T-helper 9 cell (primary cell): ENCODE measurements around the gene CDK5R2.

Experiments
- DNase-seq: peaks from one replicate; pipeline ENCODE4 v3.0.0-alpha.2; 2020

Gene CDK5R2

DNA sequence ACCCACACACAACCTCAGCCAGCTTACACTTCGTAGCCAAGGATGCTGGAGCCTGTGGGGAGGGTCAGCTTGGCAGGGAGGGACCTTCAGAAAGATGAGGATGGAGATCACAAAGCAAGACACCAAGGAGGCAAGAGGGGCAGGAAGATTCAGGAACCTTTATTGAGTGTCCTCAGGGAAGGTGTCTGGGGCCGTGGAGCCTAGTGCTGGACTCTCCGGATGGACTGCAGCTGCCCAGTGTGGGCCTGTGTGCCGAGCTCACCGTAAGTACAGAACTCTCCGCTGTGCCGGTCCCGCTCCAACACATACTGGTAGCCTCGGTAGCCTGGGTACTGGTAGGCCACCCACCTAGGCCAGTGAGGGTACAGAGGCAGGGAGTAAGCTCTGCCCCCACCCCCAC, 30.6 kb downstream of the CDK5R2 start:
- no peak for DNase-seq

DNA sequence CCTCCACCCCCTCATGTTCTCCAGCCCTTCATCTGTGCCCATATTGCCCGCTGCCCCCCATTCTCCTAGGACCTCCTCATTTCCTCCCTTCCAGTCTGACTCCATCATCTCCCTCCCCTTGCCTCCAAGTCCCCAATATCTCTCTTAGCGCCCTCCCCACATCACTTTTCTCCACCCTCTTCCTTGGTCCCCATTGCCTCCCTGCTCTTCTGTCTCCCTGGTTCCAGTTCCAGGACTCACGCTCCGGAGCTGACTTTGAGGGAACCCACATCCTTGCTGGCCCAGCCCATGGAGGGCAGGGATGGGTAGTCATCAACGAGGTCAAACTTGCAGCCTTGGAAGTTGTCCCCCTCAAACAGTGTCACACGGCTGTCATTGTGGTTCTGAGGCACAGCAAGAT, 31.1 kb downstream of the CDK5R2 start:
- no peak for DNase-seq

DNA sequence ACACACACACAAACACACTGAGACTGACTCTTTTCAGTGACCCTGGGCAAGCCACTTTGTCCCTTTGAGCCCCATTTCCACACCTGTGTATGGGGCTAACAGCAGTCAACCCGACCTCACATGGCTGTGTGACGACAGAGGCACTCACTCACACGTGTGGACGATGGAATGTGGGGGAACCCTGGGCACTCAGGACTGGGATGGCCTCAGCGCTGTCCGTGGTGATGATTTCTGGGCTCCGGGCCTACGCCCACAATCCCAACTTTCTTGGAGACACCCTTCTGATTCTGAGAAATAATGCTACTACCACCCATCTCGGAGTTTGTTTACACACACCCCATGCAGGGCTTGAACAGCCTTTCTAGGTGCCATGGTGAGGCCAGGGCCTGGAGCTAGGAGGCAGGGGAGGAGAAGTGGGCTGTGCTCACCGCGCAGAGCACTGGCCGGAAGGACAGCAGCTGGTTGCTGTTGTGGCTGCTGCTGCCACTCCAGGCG, 32.3 kb downstream of the CDK5R2 start:
- no peak for DNase-seq

DNA sequence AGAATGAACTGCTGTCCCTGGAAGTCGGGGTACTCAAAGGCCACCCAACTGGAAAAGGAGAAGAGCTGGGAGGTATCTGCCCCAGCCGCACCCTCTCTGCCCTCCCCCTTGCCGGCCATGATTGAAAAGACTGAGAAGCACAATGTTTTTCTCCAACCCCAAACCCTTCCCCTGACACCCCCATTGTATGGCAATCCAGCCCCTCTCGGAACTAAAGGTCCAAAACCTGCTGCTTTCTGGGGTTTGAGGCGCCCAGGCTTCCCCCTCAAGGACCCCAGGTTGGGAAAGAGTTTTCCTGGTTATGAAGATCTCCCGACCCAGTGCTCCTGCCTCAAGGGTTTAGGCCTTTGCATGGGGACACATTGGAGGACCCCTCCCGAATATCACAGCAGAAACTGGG, 32.7 kb downstream of the CDK5R2 start:
- DNase-seq: no peak

DNA sequence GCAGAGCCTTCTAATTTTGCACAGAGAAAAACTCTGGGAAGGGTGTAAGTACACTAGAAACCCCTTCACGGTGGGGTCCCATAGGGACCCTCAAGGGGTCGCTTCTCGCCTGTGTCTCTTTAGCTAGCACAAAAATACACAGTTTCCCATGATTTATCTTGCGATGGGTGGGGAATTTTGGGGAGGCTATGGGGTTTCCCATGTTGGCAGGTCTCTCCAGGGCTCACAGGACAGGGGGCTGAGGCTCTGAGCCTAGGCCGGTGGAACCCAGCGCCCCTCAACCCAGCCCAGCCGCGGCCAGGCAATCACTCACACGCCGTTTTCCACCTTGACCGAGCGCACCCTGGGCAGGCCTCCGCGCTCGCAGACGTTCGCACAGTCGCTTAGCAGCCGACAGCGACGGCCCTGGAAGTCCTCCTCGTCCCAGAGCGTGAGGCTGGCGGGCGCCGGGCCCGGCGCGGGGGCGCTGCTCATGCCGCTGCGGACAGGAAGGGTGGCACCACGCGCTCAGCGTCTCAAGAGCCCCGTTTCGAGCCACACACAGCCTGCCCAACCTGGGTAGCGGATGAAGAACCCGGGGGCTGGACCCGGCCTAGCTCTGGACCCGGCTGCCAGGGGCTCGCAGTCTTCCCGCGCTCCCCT, 33.4 kb downstream of the CDK5R2 start:
- no peak for DNase-seq

DNA sequence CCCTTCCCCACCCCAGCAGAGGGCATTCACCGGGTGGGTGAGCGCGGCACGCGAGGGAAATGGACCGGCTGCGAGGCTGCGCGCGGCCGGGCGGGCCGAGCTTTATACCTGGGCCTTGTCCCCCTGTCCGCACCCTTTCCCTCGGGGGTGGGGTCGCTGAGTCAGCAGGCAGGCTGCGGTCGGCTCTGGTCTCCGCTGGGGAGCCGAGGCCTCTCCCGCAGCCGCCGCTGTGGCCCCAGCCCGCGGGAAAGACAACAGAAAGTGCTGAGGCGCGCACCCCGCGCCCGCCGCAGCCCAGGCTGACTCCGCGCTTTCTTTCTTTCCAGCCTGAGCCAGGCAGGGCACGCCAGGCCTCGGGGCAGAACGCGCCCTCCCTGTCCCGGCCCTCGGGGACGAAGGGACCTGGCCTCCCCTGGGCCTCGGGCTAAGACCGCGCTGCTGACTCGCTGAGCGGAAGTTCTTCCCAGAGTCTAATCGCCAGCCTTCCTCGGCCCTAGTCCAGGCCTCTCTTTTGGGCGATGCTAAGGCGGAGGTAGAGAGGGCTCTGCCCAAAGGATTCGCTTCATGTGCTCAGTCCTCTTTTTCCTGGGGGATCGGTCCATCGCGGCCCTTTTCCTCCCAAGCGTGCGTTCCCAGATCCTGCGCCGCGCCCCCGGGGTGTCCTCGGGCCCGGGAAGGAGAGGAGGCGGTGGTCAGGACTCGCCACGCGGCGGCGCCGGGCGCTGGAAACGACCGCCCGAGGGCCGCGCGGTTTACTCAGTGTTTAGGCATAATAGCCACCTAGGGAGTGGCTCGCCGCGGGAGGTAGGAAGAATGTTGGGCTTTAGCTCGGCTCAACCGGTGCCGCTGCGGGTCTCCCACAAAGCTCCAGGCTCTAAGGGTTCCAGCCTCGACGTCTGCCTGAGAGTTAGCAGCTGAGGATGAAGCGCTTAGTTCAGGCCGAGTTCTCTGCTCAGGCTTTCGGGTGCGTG, 34.2 kb downstream of the CDK5R2 start, which contains the start of gene CRYBA2:
CRYBA2 (minus strand) TSS at position 78 of the 971 bp plus-strand sequence. CDS start 246 bp downstream, outside the sequence.
- DNase-seq: no peak

DNA sequence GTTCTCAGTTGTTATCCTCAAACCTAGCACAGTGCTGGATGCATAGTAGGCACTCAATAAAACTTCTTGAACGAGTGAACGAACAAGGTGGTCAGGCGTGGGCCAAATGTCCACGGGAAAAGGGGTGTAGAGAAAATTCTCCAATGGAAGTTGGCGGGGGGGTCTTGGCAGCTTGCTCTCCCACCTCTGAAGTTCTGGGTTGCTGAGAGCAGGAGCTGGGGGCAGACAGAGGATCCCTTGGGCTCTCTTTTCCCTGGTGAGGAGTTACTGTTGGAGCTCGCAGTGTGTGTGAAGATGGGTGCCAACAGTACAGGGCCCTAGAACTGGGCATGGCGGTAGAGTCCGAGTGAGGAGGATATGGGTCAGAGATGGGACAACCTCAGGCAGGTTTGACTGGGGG, 36.1 kb downstream of the CDK5R2 start:
- DNase-seq: no peak

DNA sequence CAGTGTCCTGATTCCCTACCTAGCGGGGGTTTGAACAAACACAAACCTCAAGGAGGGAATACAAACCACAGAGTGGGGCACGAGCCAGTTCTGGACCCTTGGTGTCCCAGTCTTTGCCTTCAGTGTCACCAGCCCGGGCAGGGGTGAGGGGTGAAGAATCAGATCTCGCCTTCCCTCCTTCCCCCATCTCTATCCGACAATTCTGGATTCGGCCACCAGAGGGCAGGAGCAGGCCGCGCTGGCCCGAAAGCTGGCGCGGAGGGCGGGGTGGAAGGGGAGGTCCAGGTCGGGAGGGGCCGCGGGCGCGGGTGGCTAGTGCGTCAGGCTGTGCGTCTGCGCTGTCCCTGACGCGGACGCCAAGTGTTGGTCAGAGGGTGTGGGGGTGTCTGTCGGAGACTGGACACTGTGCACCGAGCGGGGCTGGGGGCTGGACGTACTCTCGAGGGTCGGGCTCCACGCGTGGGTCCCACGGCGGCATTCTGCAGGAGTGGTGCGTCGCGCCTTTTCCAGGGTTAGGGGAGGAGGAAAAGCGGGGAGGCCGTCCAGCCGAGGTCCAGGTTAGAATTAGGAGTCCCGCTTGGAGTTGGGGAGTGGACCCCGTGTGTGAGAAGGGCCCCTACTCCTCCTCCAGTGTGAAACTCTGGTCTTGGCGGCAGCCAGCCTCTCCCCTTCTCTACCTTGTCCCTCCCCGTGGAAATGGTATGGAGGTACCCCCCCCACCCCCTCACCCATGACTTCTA, 36.7 kb downstream of the CDK5R2 start:
- DNase-seq: peak; percentile 78

DNA sequence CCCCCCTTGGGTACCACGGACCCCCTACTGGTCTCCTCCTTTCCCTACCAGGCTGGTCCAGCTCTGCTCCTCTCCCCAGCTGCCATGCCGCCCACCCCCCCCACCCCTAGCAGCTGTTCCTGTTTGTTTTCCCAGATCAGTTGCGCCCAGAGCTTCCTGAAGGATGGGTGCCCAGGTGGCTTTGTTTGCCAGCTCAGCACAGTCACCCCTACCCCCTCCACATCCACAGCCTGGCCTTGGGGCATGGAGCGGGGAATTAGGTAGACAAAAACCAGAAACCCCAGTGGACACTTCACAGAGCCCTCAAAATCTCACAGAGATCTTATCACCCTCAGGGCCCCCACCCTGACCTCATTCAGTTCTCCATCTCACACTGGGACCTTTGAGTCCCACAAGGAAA, 37.5 kb downstream of the CDK5R2 start:
- no peak for DNase-seq

DNA sequence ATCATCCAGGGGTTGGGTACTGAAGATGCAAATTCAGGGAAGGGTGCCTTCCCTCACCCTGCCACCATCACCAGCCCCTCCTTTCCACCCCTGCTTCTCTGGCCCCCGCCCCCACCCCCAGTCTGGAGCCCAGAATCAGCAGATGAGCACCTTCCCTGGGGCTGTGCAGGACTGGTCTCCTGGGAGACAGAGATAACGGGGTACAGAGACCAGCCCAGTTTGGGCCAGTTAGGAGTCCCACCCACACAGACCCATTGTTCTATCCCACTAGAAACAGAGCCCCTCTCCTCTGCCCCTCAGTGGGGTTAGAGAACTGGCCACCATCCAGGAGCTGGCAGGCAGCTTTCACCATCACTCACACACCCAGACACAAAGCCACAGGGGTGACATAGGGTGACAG, 38.3 kb downstream of the CDK5R2 start:
- no peak for DNase-seq

DNA sequence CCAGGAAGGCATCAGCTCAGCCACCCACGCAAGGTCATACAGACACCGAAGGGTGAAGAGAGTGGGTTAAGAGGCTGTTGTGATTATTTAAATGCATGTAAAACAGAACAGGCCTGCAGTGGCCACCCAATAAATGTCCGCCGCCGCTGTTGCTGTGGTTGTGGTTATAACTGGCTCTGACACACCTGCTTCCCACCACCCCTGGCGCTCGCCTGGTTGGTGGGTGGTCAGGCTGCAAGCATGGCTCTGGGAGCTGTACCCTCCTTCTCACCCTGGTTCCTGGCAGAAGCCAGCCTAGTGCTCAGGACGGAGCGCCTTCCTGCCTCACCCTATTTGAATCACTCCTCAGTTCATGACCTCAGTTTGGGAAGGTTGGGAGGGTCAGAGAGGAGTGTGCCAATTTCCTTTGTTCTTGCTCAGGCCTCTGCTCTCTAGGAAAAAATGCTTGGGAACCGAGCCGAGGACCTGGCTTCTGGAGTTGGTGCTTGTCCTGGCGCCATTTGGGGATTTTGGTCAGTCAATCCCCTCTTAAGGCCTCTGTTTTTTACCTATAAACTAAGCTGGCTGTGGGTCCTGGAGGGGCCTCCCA, 39.0 kb downstream of the CDK5R2 start:
- no peak for DNase-seq

DNA sequence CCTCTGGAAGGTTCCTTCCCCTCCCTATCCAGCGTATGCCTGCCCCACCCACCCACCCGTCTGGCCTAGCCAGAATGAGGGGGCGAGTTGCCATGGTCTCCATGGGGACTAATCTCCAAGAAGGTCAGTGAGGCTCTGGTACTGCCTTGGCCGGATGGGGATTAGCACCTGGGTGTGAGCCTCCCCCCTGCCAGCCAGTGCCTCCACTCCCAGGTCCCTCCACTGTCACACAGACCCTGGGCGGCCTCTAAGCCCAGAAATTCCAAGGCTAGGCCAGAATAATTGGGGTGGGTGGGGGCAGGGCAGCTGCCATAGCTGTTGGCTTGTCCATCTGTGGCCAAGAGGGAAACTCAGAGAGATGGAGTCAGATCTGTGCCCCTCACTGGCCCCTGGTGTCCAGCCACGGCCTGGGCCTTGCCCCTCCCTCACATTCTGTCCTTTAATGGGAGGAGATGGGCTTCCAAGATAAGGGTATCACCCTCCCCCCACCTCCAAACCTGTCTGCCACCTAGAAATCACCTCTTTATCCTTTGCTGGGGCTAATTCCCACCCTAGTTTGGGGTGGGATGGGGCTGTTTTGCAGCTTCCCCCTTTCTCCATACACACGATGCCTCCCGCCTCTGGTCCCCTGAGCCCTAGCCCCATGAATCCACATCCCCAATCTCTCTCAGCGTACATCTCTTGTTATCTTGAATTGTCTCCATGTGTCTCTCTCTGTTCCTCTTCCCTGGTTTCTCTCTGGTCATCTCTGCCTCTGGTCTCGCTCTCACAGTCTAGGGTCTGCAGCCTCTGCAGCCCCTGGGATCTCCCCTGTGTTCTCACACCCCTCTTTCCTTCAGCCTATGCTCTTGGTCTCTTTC, 39.8 kb downstream of the CDK5R2 start:
- no peak for DNase-seq

DNA sequence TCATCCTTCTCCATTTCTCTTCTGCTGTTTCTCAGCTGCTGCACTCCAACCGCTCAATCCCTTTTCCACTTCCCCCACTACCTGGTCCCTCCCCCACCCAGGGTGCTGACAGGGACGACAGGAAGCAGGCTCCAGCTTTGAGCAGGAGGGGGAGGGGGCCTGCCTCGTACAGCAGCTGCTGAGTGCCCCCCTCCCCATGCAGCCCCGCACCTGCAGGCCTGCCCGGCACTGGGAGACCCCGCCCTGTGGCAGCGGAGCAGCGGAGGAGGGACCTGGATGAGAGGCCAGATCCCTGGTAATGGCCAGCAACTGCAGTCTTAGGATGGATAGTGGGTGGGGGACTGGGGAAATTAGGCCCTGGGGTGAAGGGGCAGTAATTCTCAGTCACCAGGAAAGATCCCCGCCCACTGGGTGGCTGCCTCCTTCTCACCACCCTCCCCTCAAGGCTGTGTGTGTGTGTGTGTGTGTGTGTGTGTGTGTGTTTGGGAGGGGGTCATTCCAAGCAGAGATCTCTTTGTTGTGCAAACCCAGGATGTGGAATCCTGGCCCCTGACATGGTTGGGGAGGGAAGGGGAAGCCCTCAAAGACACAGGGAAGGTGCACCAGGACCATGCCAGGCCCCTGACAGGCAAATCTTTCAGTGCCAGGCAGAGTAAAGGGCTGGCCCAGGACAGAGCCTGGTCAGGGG, 40.6 kb downstream of the CDK5R2 start:
- DNase-seq: no peak

DNA sequence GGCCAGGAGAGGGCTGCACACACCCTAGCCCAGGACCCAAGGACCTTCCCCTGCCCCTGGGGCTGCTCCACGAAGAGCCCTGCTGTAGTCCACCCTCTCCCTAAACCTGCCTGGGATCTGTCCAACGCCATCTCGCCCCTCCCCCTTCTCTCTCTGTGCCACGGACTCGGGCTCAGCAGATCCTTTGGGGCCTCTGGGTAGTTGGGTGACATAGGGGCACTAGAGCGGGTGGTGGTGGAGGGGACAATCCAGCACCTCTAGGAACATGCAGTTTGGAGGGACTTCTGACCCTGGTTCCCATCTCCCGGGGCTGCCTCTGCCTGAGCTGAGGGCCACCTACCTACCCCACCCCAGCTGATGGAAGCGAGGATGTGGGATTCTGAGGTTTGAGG, 41.1 kb downstream of the CDK5R2 start:
- no peak for DNase-seq

DNA sequence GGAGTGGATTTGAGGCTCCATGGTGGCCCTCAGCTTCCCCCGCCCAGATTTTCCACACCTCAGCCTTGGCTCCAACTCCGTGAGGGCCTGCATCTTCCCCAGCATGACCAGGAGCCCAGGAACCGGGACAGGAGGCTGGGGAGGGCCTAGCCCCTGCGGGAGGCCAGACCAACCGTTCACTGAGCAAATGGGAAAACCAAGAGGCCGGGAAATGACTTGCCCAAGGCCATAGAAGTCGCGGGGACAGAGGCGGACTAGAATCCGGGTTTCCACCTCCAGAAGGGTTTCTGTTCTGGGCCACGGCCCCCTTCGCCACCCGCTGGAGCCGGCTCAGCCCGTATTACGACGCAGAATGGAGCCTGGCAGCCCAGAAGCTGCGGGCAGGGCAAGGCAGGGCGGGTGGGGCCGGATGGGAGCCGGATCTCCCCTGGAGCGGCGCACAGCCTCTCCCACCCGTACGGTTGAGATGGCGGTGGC, 41.7 kb downstream of the CDK5R2 start:
- no peak for DNase-seq

DNA sequence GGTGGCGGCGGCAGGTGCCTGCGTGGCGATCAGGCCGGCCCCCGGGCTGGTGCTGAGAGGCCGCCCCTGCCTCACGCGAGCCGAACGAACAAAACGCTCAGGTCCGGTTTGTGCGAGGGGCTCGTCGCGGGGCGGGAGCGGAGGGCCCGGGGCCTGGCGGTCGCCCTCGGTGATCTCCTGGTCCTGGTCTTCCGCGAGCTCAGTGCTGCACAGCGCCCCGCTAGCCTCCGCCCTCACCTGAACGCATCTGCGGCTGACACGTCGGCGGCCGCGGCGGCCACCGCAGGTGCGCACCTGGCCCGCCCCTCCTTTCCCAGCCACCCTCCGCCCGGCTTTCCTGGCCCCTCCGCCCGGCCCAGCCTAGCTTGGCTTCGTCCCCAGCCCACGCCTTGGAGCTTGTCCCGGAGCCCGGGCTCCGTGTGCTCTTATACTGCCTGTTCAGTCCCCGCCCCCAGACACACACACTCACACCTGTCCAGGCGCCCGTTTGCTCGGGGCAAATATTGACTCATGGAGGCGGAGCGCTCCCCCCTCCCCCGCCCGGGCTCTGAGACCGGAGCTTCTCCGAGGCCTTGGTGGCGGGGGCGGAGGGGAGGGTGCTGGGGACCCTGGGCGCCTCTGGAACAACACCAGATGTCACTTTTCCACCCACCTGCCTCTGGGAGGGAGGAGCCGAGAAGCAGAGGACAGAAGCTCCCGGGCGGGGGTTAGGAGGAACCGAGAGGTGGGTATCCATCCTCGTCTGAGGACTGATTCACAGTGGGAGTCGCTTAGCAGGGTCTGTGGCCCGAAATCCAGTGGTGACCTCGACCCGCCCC, 42.3 kb downstream of the CDK5R2 start:
- no peak for DNase-seq

DNA sequence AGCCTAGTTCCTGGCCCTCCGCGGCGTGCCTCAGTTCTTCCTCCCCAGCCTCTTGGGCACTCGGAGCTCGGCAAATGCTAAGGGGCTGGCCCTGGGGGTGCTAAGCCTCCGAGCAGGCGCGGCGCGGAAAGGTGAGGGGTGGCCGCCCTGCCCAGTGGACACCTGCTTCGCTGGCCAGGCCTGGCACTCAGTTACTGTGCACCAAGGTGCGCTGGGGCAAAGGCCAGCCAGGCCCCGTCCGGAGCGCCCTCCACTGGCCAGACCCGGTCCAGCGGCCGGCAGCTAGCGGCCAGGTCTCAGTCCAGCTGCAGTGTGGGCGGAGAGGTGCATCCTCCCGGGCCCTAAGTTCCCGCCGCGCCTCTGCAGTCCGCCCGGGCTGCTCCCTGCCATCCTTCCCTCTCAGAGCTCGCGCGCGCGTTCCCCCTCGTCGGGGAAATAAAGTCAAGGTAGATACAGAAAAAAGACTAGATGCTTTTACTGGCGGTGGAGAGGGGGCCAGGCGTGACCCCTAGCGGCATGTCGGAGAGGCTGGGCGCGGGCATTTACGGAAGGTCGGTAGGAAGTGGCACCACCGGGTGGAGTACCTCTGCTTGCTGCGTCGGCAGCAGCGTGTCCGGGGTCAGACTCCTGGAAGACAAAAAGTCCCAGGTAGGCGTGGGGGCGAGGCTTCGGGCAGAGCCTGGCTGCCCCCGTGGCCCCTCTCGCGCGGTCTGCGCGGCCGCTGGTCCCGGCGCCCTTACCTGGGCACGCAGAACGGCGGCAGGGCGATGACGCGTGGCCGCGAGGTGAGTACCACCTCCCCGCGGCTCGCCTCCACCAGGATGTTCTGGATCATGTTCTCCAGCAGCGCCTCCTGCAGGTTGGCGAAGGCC, 43.2 kb downstream of the CDK5R2 start:
- peak; percentile 52 for DNase-seq

DNA sequence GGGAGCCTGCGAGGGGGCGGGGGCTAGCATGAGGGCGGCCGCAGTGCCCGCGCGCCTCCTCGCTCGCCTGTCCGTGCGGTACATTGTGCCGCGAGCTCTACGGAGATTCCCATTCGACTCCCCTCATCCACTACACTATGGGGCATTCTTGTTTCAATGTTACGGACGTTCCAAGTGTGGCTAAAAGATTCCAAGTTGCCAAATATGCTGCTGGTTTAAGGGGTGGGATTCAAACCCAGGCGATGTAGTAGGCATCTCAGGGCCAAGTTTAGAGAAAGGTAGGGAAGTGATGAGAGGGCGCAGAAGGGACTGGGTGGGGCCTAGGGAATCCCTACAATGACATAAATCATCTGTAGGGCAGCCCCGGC, 43.8 kb downstream of the CDK5R2 start:
- DNase-seq: no peak

DNA sequence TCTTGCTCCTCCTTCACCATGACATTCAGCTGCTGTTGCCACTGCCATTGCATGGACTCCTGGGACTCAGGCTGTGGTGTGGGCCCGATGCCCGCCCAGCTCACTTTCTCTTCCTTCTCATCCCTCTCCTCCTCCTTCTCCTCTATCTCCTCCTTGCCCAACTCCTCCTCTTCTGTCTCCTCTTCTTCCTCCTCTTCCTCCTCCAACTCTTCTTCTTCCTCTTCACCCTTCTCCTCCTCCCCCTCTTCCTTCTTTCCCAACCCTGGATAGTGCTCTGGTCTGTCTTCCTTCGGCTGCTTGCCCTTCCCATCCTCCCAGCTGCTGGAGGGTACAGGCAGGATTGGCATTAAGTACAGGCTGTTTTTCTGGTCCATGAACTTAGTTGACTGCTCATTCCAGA, 44.5 kb downstream of the CDK5R2 start:
- no peak for DNase-seq
